H1 (cell line): Measurements from ENCODE around the gene ZDHHC24. TPM values are rescaled to one million over a fixed set of nuclear protein-coding genes. Genes with fewer than 3 reads are reported as not detected.
"Not testable (repeated sequence)": the region's sequence is repeated elsewhere in the genome, so short reads cannot be mapped to it uniquely, and the experiment has no call there.

Experiments
- CTCF ChIA-PET: fragments of 300-600 bp; sonication (Branson Sonifier 250); formaldehyde crosslinking; loops from one replicate; lab custom pipeline; 2021; ENCODE audit not compliant: partially characterized antibody; lab: Charles Lee
- POLR2A ChIA-PET: fragments of 300-600 bp; sonication (Branson Sonifier 250); formaldehyde crosslinking; loops from one replicate; lab custom pipeline; 2021; ENCODE audit warnings: inconsistent platforms; ENCODE audit not compliant: partially characterized antibody; lab: Charles Lee
- DNase-seq, 2 experiments: peaks; one replicate each; pipeline versions ENCODE4 v3.0.0 to v3.0.0-alpha.2; 2010 to 2022; ENCODE audit warnings: low spot score in 2 of 2, low read depth in 1 of 2, mixed read lengths in 1 of 2
- FAIRE-seq: peaks from 2 replicates; lab custom pipeline; 2011; peaks lifted over from hg19 to GRCh38; lab: Jason Lieb, UNC
- H2AFZ ChIP-seq: 2 replicates; pipeline ENCODE4 v1.8.1; 2012; ENCODE audit warnings: low read length, inconsistent platforms
- H2AK5ac ChIP-seq: 2 replicates; pipeline ENCODE4 v1.6.1; 2013; ENCODE audit warnings: low read depth, low read length
- H2BK120ac ChIP-seq: replicated peaks from 2 replicates; pipeline ENCODE3; 2013; ENCODE audit warnings: low read depth, low read length, inconsistent platforms
- H2BK12ac ChIP-seq: 2 replicates; pipeline ENCODE4 v1.6.1; 2013; ENCODE audit warnings: low read depth, low read length
- H2BK15ac ChIP-seq: 2 replicates; pipeline ENCODE4 v1.6.1; 2013; ENCODE audit warnings: low read length
- H2BK20ac ChIP-seq: 2 replicates; pipeline ENCODE4 v1.6.1; 2013; ENCODE audit warnings: low read length
- H2BK5ac ChIP-seq: 2 replicates; pipeline ENCODE4 v1.6.1; 2013; ENCODE audit warnings: low read depth, low read length
- H3K14ac ChIP-seq: 2 replicates; pipeline ENCODE4 v1.6.1; 2013; ENCODE audit warnings: inconsistent platforms; ENCODE audit not compliant: insufficient read length
- H3K18ac ChIP-seq: 2 replicates; pipeline ENCODE4 v1.6.1; 2013; ENCODE audit warnings: low read length; ENCODE audit errors: extremely low read depth
- H3K23ac ChIP-seq: 2 replicates; pipeline ENCODE4 v1.6.1; 2013; ENCODE audit warnings: inconsistent platforms; ENCODE audit not compliant: insufficient read length
- H3K23me2 ChIP-seq: 2 replicates; pipeline ENCODE4 v1.6.1; 2013; ENCODE audit warnings: low read depth, low read length
- H3K27ac ChIP-seq: 2 replicates; pipeline ENCODE4 v1.6.1; 2011; ENCODE audit warnings: low read depth, low read length, inconsistent platforms
- H3K27me3 ChIP-seq, 4 experiments: replicated peaks in 1 of 4; 1 replicate in 1 of 4; 2 replicates in 3 of 4; pipeline versions ENCODE4 v1.6.1 to v1.8.1; 2011 to 2013; ENCODE audit warnings: low read length in 3 of 4, mild to moderate bottlenecking in 3 of 4, inconsistent platforms in 2 of 4, mixed read lengths in 2 of 4, moderate library complexity in 1 of 4; ENCODE audit not compliant: control insufficient read depth in 3 of 4, insufficient read depth in 3 of 4; ENCODE audit errors: extremely low read depth in 1 of 4
- H3K36me3 ChIP-seq, 4 experiments: 2 replicates each; pipeline versions ENCODE4 v1.6.1 to v1.8.1; 2011 to 2013; ENCODE audit warnings: mild to moderate bottlenecking in 4 of 4, low read length in 3 of 4, moderate library complexity in 2 of 4, control low read depth in 1 of 4, inconsistent platforms in 1 of 4; ENCODE audit not compliant: insufficient read depth in 4 of 4, control insufficient read depth in 2 of 4
- H3K4ac ChIP-seq: replicated peaks from 2 replicates; pipeline ENCODE3; 2013; ENCODE audit warnings: low read length, low read depth, mixed read lengths, inconsistent platforms; ENCODE audit not compliant: insufficient read length
- H3K4me1 ChIP-seq, 4 experiments: replicated peaks in 1 of 4; 1 replicate in 1 of 4; 2 replicates in 3 of 4; pipeline versions ENCODE4 v1.6.1 to v1.8.1; 2011 to 2013; ENCODE audit warnings: low read length in 3 of 4, inconsistent platforms in 2 of 4, mixed read lengths in 1 of 4; ENCODE audit not compliant: insufficient read depth in 4 of 4, control insufficient read depth in 3 of 4
- H3K4me2 ChIP-seq, 2 experiments: 2 replicates each; pipeline versions ENCODE4 v1.6.1 to v1.8.1; 2011 to 2013; ENCODE audit warnings: low read depth in 2 of 2, low read length in 2 of 2, control low read depth in 1 of 2, inconsistent platforms in 1 of 2, mild to moderate bottlenecking in 1 of 2; ENCODE audit not compliant: insufficient read depth in 1 of 2
- H3K4me3 ChIP-seq, 4 experiments: fragments of 200-600, 300-600 bp in 1 of 4; sonication (generic), shearing (Covaris generic), sonication (Bioruptor Twin) in 1 of 4; 2 replicates each; pipeline versions ENCODE4 v1.5.1 to v1.8.1; 2011 to 2016; ENCODE audit warnings: low read length in 4 of 4, low read depth in 3 of 4, control low read depth in 2 of 4, inconsistent platforms in 2 of 4, mild to moderate bottlenecking in 2 of 4, mixed read lengths in 1 of 4, moderate library complexity in 1 of 4; ENCODE audit not compliant: insufficient read depth in 2 of 4; ENCODE audit errors: extremely low read depth in 1 of 4
- H3K56ac ChIP-seq: replicated peaks from 2 replicates; pipeline ENCODE3; 2013; ENCODE audit warnings: low read depth, mild to moderate bottlenecking, mixed read lengths, low read length, inconsistent platforms; ENCODE audit not compliant: insufficient read length
- H3K79me1 ChIP-seq: 2 replicates; pipeline ENCODE4 v1.6.1; 2013; ENCODE audit warnings: low read depth, low read length, control low read depth
- H3K79me2 ChIP-seq, 2 experiments: 2 replicates each; pipeline versions ENCODE4 v1.6.1 to v1.8.1; 2012 to 2013; ENCODE audit warnings: low read length in 2 of 2, mild to moderate bottlenecking in 2 of 2, inconsistent platforms in 1 of 2; ENCODE audit not compliant: insufficient read depth in 2 of 2, control insufficient read depth in 1 of 2
- H3K9ac ChIP-seq, 4 experiments: replicated peaks in 1 of 4; 1 replicate in 1 of 4; 2 replicates in 3 of 4; pipeline versions ENCODE4 v1.6.1 to v1.8.1; 2011 to 2013; ENCODE audit warnings: low read depth in 3 of 4, low read length in 3 of 4, control low read depth in 2 of 4, mild to moderate bottlenecking in 2 of 4, moderate library complexity in 2 of 4, inconsistent platforms in 1 of 4; ENCODE audit errors: extremely low read depth in 1 of 4
- H3K9me3 ChIP-seq, 2 experiments: 2 replicates each; pipeline versions ENCODE4 v1.6.1 to v1.8.1; 2012 to 2013; ENCODE audit warnings: mild to moderate bottlenecking in 2 of 2, moderate library complexity in 2 of 2, control low read depth in 1 of 2, inconsistent platforms in 1 of 2, low read depth in 1 of 2, low read length in 1 of 2, mixed read lengths in 1 of 2; ENCODE audit not compliant: insufficient read depth in 2 of 2
- H4K20me1 ChIP-seq, 2 experiments: replicated peaks in 1 of 2; 2 replicates each; pipeline versions ENCODE3 to v1.8.1; 2011 to 2013; ENCODE audit warnings: inconsistent platforms in 2 of 2, low read length in 2 of 2, mild to moderate bottlenecking in 1 of 2; ENCODE audit not compliant: insufficient read depth in 2 of 2, control insufficient read depth in 1 of 2
- H4K5ac ChIP-seq: 2 replicates; pipeline ENCODE4 v1.6.1; 2013; ENCODE audit warnings: low read length, low read depth, mixed read lengths, inconsistent platforms; ENCODE audit not compliant: insufficient read length
- H4K8ac ChIP-seq: 2 replicates; pipeline ENCODE4 v1.8.0; 2013; ENCODE audit warnings: mild to moderate bottlenecking, moderate library complexity, low read length, inconsistent platforms; ENCODE audit not compliant: insufficient read depth; ENCODE audit errors: extremely low read depth
- H4K91ac ChIP-seq: replicated peaks from 2 replicates; pipeline ENCODE3; 2013; ENCODE audit warnings: low read length, mixed read lengths, inconsistent platforms; ENCODE audit not compliant: insufficient read length
- HDAC2 ChIP-seq, 2 experiments: fragments of 300-600 bp in 1 of 2; sonication (generic) in 1 of 2; IDR thresholded peaks; 2 replicates each; pipeline ENCODE4 v1.6.1; 2011 to 2012; ENCODE audit warnings: low read depth in 2 of 2, low read length in 2 of 2, mild to moderate bottlenecking in 2 of 2, moderate library complexity in 2 of 2, borderline replicate concordance in 1 of 2, inconsistent platforms in 1 of 2
- RBBP5 ChIP-seq: IDR thresholded peaks from 2 replicates; pipeline ENCODE4 v1.7.1; 2012; ENCODE audit warnings: low read depth, mild to moderate bottlenecking, inconsistent platforms, low read length, moderate library complexity, borderline replicate concordance
- SP4 ChIP-seq: IDR thresholded peaks from 2 replicates; pipeline ENCODE4 v1.6.1; 2012; ENCODE audit warnings: low read length, inconsistent platforms
- WGBS, 2 experiments: shearing (Covaris generic) in 1 of 2; methylation state at CpG; one replicate each; pipeline versions ENCODE4 v1.1.6 to v1.1.7; 2013 to 2015; ENCODE audit warnings: low lambda C conversion rate in 2 of 2, mixed read lengths in 2 of 2, inconsistent platforms in 1 of 2, low coverage in 1 of 2, missing lambda C conversion rate in 1 of 2; ENCODE audit not compliant: insufficient replicate concordance in 2 of 2, insufficient coverage in 1 of 2, insufficient read length in 1 of 2; ENCODE audit errors: extremely low coverage in 1 of 2, missing lambda C conversion rate in 1 of 2; 5-methylcytosine and 5-hydroxymethylcytosine counted together
- polyA plus RNA-seq, 7 experiments: library from polyadenylated mRNA; depleted of rRNA in 3 of 7; stranded (reverse) in 5 of 7; unstranded in 2 of 7; fragments of >200 nt in 5 of 7; fragments of 200-250 nt in 2 of 7; gene quantifications; 1 replicate in 5 of 7; 2 replicates in 1 of 7; 4 replicates in 1 of 7; pipeline versions ENCODE4 v1.2.1 to v1.2.3, GENCODE V29; 2011 to 2013; ENCODE audit warnings: missing spikeins in 2 of 7, mixed read lengths in 2 of 7
- total RNA-seq: library from RNA; stranded (reverse); fragmentation: NEBNext Ultra II Directional; extraction: Animal tissue kit (Norgen Biotek cat#: 25700); gene quantifications from 2 replicates; pipeline ENCODE4 v1.2.1, GENCODE V29; 2021

ZDHHC24 gene
- total and polyA plus RNA-seq, 2 of the 8 experiments (the other 6 are each of a cell fraction or from before 2014, with no cell fraction given), result 8.4 to 9.7 TPM

GRCh38 chr11:66546368-66546965 is 619 bp upstream of the ZDHHC24 start, which contains the start of gene ACTN3 (continued):
- TF ChIP-seq HDAC2 (IDR thresholded peaks at IDR 0.05; ENCODE audit: borderline replicate concordance in 1 of 2, low read depth in 2 of 2, low read length in 2 of 2), result peak in 1 of 2 experiments; percentile 100; a peak in 2 of 4 replicates
- TF ChIP-seq RBBP5, result peak; percentile 68; the same call in 1 of the 2 replicates
- 0 out of 2 replicates have a peak, but pooled peaks have one; percentile 48 for TF ChIP-seq SP4

- not testable (repeated sequence) for H2BK120ac ChIP-seq, H3K9ac ChIP-seq, H3K14ac ChIP-seq, H3K4ac ChIP-seq, FAIRE-seq, H3K79me2 ChIP-seq, H3K79me1 ChIP-seq, DNase-seq, H3K23me2 ChIP-seq, H2BK12ac ChIP-seq, H4K20me1 ChIP-seq, H4K91ac ChIP-seq, H2BK20ac ChIP-seq, H4K5ac ChIP-seq, H3K9me3 ChIP-seq, H2AK5ac ChIP-seq, H4K8ac ChIP-seq, H2AFZ ChIP-seq, H3K23ac ChIP-seq, H2BK15ac ChIP-seq, H3K18ac ChIP-seq, H3K27me3 ChIP-seq, H3K27ac ChIP-seq, H3K36me3 ChIP-seq, H2BK5ac ChIP-seq, H3K56ac ChIP-seq
- Histone ChIP-seq H3K4me3 (peak overlapping the region in 3 of 4 experiments; percentile 71 to 84 (median 74); a peak in 6 of 8 replicates), H3K4me1 (peaks cover 0 to 17% (median 11%) of the 10 kb centered on the region in 4 experiments; a peak in 6 of 7 replicates), H3K4me2 (peak overlapping the region; percentile 50 to 72)
- ChIA-PET CTCF (interaction anchor here (1.4 to 1.8 kb wide), 2 partner anchors 33 to 66 kb away, joined by 3 read pairs; no protein-coding TSS in a partner anchor), POLR2A (interaction anchor here (0.8 to 7.9 kb wide), 11 partner anchors 10 to 94 kb away, joined by 3 to 54 read pairs (median 12); partner anchors contain the start of genes BBS1, CTSF, DPP3 and RBM14)
- 82% methylated on average over 14 of the region's 14 CpGs; no CpG with 5 or more reads in 1 of the 2 experiments for WGBS, 2 experiments
Measured at GRCh38 chr11:66544952-66545351, 896 bp downstream of the ZDHHC24 start.
